EH (cell line): ENCODE data around the gene DOK6.
A peak's percentile ranks its signal among the peaks of the same experiment; 100 is the strongest.
"Not testable (repeated sequence)": the region's sequence is repeated elsewhere in the genome, so short reads cannot be mapped to it uniquely, and the experiment has no call there.

ENCODE experiments used
- DNase-seq: peaks from one replicate; pipeline ENCODE4 v3.0.0-alpha.2; 2015; ENCODE audit warnings: low read depth

The DOK6 gene

DNA sequence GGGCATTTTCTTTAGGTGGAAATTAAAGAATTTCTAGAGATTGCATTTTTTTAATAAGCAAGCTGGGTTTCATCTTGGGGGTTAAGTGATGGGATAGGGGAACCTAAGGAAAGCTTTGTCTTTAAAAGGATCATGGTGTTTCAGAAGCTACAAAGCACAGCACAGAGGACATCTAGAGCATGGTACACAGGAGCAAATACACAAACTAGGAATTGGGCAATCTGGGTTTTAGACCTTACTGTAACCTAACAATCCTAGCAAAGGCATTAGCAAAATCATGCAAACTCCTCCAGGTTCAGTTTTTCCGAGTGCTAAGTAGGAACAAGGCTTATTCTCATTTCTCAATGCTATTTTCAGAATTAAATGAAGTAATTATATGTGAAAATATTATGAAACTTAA, 412.9 kb downstream of the DOK6 start:
- DNase-seq: no peak

GRCh38 chr18:69814861-69815385, 414.2 kb downstream of the DOK6 start:
- no peak for DNase-seq

DNA sequence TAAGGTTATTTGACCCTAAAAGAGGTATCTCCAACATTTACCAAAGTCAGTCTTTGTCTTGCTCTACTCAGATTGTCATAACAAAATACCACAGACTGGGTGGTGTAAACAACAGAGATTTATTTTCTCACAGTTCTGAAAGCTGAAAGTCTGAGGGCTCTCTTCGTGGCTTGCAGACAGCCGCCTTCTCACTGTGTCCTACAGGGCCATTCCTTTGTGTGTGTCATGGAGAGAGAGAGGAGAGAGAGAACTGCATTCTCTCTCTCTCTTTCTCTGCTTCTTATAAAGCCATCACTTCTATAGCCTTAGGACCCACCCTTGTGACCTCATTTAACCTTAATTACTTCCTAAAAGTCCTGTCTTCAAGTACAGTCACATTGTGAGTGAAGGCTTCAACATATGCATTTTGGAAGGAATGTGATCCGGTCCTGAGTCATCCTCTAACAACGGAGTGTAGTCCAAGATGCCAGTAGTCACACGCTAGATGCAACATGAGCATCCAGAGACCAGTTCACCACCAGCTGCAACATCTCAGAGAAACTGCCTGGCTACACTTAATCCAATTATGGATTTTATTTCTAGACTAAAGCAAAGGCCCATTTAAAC, 416.8 kb downstream of the DOK6 start:
- DNase-seq: peak; percentile 86

DNA sequence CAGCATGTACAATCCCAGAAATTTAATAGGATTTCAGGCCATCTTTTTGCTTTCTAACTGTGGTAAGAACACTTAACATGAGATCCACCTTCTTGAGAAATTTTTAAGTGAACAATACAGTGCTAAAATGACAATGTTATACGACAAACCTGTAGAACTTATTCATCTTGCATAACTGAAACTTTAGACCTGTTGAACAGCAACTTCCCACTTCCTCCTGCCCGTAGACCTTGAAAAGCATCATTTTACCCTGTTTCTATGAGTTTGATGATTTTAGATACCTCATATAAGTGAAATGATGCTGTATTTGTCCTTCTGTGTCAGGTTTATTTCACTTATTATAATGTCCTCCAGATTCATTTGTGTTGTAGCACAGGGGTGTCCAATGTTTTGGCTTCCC, 418.8 kb downstream of the DOK6 start:
- DNase-seq: no peak

DNA sequence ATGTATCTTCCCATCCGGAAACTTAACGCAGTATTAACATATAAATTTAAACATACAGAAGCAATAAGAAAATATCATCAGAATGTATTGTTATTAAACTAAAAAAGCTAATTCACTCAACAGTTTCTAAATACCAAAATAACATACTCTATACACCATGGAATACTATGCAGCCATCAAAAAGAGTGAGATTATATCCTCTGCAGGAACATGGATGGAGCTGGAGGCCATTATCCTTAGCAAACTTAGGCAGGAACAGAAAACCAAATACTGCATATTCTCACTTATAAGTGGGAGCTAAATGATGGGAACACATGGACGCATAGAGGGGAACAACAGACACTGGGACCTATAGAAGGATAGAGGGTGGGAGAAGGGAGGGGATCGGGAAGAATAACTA, 419.9 kb downstream of the DOK6 start:
- DNase-seq: no peak

GRCh38 chr18:69830189-69830588, 429.5 kb downstream of the DOK6 start:
- DNase-seq: no peak

DNA sequence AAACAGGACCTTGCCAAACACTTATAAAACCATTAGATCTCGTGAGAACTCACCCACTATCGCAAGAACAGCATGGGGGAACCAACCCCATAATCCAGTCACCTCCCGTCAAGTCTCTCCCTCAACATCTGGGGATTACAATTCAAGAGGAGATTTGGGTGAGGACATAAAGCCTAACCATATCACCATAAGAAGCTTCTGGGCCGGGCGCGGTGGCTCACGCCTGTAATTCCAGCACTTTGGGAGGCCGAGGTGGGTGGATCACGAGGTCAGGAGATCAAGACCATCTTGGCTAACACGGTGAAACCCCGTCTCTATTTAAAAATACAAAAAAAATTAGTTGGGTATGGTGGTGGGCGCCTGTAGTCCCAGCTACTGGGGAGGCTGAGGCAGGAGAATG, 434.3 kb downstream of the DOK6 start:
- DNase-seq: not testable (repeated sequence)

DNA sequence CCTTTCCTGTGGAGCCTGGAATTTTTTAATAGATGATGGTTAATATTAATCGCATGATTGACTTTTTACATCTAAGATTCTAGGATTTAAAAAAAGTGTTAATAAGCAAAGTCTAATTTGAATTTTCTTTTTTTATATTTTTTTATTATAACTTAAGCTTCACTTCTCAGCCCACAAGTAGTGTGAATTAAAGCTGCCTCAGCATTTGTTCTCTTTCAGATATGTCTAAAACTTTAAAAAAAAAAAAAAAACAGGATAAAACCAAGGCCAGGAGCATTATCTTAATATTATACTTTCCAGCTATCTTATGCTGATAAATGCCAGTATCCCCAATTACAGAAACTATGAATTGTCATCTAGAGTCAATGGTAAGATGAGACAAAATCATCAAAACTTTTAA, 437.3 kb downstream of the DOK6 start:
- DNase-seq: no peak

DNA sequence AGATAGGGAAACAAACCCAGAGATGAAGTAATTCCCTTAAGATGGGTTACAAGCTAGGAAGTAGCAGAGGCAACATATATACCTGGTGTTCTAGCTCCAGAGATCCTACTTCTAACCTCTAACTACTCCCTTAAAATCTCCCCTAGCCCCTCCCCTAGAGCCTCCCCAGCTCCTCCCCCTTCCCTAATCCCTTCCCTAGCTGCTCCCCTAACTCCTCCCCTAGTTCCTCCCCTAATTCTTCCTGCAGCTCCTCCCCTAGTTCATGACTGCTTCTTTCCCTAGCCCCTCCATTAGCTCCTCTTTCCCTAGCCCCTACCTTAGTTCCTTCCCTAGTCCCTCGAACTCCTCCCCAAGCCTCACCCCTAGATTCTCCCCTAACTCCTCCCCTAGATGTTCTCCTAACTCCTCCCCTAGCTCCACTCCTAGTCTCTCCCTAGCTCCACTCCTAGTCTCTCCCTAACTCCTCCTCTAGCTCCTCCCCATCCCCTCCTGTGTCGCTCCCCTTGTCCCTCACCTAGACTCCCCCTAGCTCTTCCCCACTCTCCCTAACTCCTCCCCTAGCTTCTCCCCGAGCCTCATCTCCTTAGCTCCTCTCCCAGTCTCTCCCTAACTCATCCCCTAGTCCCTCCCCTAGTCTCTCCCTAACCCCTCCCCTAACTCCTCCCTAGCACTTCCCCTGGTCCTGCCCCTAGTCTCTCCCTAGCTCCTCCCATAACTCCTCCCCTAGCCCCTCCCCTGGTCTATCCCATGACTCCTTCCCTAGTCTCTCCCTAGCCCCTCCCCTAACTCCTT, 438.1 kb downstream of the DOK6 start:
- peak; percentile 45 for DNase-seq

DNA sequence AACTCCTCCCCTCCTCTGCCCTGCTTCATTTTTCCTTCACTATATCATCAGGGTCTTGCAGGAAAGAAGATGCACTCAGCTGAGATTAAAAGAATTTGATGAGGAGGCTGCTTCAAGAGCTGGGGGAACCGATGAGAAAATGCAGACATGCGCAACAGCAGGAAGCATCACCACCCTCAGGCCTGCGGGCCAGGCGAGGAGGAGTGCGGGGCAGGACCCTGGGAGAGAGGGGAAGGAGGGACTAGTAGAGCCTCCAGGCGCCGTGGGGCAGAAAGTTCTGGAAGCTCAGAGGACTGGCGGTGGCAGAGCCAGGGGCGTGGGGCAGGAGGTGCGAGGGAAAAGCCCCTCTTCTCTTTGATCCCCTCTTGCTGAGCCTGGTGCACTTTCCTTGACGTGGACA, 438.8 kb downstream of the DOK6 start:
- DNase-seq: no peak

DNA sequence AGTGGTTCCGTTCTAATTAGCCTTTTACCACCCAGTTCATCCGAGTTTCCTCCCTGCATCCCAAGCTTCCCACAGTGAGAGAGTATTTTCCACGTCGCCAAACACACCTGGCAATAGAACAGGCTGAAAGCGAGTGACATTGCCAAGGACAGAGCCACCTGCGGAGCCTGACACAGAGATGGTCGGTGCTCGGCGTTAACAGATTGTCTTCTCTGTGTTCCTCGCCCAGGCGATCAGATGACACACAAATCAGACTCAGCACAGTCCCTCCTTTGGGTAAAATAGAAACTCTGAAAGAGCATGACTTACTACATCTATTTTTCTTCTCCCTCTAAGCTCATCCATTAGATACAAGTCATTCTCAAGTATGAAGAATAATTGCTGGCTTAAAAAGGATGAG, 439.3 kb downstream of the DOK6 start:
- no peak for DNase-seq

GRCh38 chr18:69840445-69840844, 439.8 kb downstream of the DOK6 start:
- DNase-seq: peak; percentile 13

DNA sequence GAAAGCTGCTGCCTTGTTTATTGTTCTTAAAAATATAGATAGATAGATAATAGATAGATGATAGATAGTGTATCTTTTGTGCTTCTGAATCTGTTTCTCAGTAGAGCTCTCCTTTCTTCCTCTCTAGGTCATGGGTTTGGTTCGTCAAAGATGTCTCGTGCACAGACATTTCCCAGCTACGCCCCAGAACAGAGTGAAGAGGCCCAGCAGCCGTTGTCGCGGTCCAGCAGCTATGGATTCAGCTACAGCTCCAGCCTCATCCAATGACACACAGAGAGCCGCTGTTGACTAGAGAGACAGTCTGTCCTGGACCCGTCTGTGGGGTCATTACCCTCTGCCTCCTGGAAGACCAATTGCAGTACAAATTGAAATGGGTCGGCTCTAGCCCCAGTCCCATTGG, 440.4 kb downstream of the DOK6 start:
- no peak for DNase-seq

- DNase-seq: no peak
Measured at GRCh38 chr18:69843015-69843414, 442.3 kb downstream of the DOK6 start.

- DNase-seq: no peak
Measured at GRCh38 chr18:69844656-69845055, 444.0 kb downstream of the DOK6 start.

DNA sequence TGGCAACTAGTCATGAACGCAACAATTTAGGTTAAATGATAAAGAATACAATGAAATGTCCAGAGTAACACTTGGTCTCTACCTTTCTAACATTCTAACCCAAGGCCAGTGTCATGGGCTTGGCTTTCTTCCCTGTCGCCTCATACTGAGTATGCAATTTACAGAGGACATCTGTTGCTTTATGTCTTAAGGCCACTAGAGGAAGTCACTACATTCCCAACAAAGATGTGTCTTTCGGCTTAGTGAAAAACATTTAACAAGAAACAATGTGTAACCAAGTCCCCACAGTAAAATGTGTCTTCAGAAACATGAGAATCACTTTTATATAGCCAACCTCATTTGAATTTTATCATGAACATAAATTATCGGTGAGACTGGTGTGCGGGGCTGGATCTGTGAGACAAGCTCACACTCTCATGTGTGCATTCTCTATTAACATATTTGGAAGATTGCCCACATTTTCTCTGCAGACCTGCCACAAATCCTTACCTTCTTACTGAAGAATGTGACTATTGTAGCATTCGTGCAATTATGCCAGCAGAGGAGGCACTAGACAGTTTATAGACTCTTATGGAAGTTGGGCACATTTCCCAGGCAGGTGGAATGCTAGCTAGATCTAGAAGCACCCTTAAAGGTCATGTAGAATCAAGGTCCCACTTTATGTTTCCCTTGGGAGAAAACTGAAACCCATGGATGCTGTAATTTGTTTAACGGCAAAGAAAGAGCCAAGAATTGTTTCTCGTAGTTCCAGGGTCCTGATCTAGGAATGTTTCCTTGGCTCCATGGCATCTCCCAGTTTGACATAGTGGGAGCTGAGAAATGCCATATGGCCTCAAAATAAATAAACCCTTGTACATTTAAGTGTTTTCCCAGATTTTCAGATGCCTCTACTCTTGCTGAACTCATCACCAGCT, 445.2 kb downstream of the DOK6 start:
- peak; percentile 15 for DNase-seq

- DNase-seq: no peak
Measured at GRCh38 chr18:69853051-69853450, 452.4 kb downstream of the DOK6 start.

GRCh38 chr18:69854455-69854854, 453.8 kb downstream of the DOK6 start:
- no peak for DNase-seq

GRCh38 chr18:69858897-69859296, 458.2 kb downstream of the DOK6 start:
- DNase-seq: no peak

DNA sequence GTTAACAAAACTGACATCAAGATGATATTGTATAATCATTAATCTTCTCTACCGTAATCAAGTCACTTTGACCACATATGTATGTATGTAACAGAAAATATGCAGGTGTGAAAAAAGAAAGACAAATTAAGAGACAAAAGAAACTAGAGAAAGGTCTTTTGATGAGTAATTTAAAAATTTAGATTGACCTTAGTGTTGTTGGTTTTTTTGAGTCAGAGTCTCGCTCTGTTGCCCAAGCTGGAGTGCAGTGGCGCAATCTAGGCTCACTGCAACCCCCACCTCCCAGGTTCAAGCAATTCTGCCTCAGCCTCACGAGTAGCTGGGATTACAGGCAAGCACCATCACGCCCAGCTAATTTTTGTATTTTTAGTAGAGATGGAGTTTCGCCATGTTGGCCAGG, 464.1 kb downstream of the DOK6 start:
- DNase-seq: not testable (repeated sequence)

DNA sequence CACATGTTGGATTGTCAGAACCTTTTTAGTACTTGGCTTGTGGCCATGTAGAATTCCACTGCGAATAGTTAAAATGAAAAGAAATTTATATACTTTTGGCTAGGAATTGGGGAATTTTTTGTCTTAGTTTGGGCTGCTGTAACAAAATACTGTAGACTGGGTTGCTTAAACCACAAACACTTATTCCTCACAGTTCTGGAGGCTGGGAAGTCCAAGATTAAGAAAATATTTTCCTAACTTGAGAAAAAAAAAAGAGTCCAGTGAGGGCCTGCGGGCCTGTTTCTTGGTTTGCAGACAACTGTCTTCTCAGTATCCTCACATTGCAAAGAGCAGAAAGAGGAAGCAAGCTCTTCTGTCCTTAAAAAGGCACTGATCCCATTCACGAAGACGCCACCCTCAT, 465.1 kb downstream of the DOK6 start:
- DNase-seq: peak; percentile 66

- DNase-seq: no peak
Measured at GRCh38 chr18:69866212-69866611, 465.5 kb downstream of the DOK6 start.

DNA sequence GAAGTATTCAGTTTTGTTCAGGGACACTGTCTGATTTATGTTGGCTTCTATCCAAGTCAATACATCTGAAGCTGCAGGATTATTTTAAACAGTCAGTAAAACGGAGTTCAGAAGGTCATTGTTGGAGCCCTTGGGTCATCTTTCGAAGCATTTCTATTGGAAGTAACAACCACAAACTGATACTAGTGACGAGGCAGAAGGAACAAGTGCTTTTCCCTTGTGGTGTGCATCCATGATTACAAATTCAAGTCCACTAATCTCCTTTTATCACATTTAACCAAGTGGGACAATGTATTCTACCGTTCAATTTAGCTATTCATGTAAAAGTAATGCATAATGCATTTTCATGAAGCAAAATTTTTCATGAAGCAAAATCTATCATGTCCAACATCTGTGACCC, 470.0 kb downstream of the DOK6 start:
- no peak for DNase-seq
